ENCODE data around the gene CCBE1.

DNA sequence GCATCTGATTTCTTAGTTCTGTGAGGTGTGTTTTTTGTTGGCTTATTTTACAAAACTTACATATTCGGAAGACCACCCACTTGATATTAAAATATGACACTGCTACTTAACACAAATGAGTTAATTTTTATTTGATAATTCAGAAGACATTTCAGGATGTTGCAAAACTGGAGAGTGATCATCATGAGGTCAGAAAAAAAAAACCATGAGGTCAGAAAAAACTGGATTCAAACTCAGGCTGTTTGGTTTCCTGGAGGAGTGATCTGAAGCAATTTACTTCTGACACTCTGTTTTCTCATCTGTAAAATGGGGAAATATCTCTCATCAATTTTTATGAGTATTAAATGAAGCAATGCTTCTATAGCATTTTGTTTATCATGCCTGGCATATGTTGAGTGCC lies 1.8 kb upstream of the CCBE1 start:
- TF ChIP-seq, protein P1, sequence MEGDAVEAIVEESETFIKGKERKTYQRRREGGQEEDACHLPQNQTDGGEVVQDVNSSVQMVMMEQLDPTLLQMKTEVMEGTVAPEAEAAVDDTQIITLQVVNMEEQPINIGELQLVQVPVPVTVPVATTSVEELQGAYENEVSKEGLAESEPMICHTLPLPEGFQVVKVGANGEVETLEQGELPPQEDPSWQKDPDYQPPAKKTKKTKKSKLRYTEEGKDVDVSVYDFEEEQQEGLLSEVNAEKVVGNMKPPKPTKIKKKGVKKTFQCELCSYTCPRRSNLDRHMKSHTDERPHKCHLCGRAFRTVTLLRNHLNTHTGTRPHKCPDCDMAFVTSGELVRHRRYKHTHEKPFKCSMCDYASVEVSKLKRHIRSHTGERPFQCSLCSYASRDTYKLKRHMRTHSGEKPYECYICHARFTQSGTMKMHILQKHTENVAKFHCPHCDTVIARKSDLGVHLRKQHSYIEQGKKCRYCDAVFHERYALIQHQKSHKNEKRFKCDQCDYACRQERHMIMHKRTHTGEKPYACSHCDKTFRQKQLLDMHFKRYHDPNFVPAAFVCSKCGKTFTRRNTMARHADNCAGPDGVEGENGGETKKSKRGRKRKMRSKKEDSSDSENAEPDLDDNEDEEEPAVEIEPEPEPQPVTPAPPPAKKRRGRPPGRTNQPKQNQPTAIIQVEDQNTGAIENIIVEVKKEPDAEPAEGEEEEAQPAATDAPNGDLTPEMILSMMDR (IDR thresholded peaks at IDR 0.05) = no peak
- TF ChIP-seq POLR2A (IDR thresholded peaks at IDR 0.05) = no peak
